ENCODE data around the gene FAM9A.
"Not testable (repeated sequence)": the region's sequence is repeated elsewhere in the genome, so short reads cannot be mapped to it uniquely, and the experiment has no call there.

Gene FAM9A

DNA sequence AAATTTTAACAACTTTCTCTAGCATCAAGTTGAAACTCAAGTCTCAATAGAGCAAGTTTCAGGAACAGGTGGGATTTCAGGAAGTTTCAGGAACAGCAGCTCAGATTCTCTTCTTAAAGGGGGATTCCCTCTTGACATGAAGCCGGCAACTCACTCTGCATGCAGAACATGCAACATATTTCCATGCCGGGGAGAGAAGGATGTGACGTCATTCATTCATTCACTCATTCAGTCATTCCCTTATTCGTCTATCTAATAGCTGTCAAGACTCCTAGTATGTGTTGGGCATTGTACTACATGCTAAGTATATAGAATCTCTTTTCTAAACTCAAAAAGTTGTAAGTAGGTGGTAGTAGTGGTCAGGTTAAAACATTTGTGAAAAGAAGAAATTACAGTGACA lies 4.8 kb upstream of the FAM9A start:
- no peak overlapping the region for H3K4me3 ChIP-seq (ENCODE audit: low read length)
- DNase-seq (ENCODE audit: low read depth), result no peak
- TF ChIP-seq, protein P1, sequence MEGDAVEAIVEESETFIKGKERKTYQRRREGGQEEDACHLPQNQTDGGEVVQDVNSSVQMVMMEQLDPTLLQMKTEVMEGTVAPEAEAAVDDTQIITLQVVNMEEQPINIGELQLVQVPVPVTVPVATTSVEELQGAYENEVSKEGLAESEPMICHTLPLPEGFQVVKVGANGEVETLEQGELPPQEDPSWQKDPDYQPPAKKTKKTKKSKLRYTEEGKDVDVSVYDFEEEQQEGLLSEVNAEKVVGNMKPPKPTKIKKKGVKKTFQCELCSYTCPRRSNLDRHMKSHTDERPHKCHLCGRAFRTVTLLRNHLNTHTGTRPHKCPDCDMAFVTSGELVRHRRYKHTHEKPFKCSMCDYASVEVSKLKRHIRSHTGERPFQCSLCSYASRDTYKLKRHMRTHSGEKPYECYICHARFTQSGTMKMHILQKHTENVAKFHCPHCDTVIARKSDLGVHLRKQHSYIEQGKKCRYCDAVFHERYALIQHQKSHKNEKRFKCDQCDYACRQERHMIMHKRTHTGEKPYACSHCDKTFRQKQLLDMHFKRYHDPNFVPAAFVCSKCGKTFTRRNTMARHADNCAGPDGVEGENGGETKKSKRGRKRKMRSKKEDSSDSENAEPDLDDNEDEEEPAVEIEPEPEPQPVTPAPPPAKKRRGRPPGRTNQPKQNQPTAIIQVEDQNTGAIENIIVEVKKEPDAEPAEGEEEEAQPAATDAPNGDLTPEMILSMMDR (conservative IDR thresholded peaks at IDR 0.05; ENCODE audit: low read depth, low read length), result no peak

DNA sequence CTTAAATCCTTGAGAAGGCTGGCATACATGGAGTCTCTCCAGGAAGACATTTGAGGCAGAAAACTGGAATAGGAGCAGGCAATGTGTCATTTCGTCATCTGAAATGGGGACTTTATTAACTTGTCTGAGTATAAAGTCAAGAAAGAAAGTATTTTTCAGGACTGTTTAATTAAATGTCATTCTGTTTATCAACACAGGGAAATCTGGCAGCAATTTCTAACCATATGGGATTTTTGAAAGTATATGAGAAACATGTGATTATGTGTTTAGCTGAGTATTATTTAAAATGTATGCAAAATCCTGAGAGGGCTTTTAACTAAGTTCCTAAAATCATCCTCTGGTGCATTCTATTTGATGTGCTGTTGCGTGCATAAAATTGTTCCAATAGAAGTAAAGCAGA lies 3.9 kb upstream of the FAM9A start:
- DNase-seq (ENCODE audit: low read depth), result no peak
- TF ChIP-seq, protein P1 (conservative IDR thresholded peaks at IDR 0.05; ENCODE audit: low read depth, low read length), result no peak
- no peak overlapping the region for H3K4me3 ChIP-seq (ENCODE audit: low read length)

DNA sequence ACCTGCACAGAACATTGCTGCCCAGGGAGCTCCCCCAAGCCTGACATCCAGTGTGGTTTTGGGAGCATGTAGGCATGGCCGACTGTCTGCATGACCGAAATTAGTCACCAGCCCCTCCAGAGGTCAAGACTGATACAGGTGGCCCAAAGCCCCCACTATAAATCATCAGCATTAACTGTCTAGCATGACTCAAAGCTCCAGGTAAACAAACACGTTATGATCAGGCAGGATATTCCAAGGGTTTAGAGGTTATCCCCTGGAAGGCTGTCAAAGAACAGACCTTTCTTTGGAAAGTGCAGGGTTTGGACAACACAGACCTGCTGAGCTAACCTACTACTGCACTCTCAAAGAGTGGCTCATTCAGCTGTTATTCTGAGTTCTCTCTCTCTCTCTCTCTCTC lies 2.1 kb upstream of the FAM9A start:
- DNase-seq (ENCODE audit: low read depth), result no peak
- TF ChIP-seq, protein P1 (conservative IDR thresholded peaks at IDR 0.05; ENCODE audit: low read depth, low read length), result no peak
- H3K4me3 ChIP-seq (ENCODE audit: low read length), result no peak overlapping the region

DNA sequence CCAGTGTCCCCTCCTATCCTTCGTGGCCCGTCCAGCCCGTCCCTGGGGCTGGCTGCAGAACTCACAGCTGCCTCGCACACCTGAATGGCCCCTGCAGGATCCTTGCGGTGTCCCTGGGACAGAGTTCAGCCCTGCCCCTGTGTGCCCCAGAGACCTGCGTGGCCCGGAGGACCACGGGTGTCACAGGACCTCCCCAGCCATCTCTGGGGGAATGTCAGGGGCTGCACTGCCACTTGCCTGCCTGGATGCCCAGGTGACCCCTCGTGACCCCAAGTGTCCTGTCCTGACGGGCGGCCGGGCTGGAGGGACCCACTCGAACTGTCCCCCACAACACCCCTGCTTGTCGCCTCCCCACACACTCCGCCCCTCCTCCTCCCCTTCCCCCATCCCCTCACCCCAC lies 832 bp downstream of the FAM9A start:
- not testable (repeated sequence) for H3K4me3 ChIP-seq (ENCODE audit: low read length); DNase-seq (ENCODE audit: low read depth)

DNA sequence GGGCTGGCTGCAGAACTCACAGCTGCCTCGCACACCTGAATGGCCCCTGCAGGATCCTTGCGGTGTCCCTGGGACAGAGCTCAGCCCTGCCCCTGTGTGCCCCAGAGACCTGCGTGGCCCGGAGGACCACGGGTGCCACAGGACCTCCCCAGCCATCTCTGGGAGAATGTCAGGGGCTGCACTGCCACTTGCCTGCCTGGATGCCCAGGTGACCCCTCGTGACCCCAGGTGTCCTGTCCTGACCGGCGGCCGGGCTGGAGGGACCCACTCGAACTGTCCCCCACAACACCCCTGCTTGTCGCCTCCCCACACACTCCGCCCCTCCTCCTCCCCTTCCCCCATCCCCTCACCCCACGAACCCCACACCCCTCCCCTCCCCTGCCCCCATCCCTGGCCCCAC lies 1.9 kb downstream of the FAM9A start:
- not testable (repeated sequence) for DNase-seq (ENCODE audit: low read depth)

DNA sequence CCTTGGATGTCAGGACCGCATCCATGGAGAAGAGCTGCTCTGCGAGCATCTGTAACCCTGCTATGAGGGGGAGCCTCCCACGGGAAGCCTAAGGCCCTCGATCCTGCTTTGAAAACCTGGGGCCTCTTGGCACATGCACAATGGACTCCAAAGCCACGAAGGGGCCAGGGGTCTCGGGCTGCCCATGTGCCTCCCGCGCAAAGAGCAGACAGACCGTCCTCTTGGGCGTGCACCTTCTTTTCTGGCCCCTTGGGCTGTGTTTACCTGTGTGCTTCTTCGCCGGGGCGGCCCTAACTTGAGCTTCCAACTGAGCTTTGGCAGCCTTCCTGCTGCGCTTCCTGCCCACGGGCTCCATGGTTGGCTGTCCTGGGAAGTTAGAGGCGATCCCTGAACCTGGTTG lies 2.5 kb downstream of the FAM9A start:
- not testable (repeated sequence) for DNase-seq (ENCODE audit: low read depth); H3K4me3 ChIP-seq (ENCODE audit: low read length)

More for the DNA sequence above, 1.9 kb downstream of the FAM9A start:
- H3K4me3 ChIP-seq (ENCODE audit: low read length), result not testable (repeated sequence)

DNA sequence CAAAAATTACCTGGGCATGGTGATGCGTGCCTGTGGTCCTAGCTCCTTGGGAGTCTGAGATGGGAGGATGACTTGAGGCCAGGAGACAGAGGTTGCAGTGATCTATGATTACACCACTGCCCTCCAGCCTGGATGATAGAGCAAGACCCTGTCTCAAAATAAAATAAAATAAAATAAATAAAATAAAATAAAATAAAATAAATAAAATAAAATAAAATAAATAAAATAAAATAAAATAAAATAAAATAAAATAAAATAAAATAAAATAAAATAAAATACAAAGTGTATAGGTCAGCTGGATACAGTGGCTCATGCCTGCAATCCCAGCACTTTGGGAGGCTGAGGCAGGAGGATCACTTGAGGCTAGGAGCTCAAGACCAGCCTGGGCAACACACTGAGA lies 14.1 kb downstream of the FAM9A start:
- H3K4me3 ChIP-seq (ENCODE audit: low read length); DNase-seq (ENCODE audit: low read depth): not testable (repeated sequence)

DNA sequence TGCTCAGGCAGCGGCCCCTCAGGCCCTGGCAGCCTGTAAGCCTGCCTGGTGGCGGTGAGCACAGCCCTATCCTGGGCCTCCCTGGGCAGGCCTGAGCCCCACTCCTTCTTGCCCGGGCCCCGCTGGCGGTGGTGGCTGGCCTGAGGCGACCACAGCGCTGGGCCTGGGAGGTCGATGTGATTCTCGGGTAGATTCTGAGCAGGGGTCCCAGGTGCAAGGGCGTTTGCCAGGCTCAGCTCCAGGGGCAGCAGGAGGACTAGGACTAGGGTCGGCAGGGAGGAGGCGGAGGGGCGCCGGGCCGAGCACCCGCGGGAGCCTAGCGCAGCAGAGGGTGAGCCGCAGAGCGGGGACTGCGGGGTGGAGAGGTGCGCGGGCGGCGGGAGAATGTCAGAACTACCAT lies 17.0 kb downstream of the FAM9A start:
- TF ChIP-seq, protein P1 (conservative IDR thresholded peaks at IDR 0.05; ENCODE audit: low read depth, low read length), result no peak
- no peak overlapping the region for H3K4me3 ChIP-seq (ENCODE audit: low read length)
- no peak for DNase-seq (ENCODE audit: low read depth)

DNA sequence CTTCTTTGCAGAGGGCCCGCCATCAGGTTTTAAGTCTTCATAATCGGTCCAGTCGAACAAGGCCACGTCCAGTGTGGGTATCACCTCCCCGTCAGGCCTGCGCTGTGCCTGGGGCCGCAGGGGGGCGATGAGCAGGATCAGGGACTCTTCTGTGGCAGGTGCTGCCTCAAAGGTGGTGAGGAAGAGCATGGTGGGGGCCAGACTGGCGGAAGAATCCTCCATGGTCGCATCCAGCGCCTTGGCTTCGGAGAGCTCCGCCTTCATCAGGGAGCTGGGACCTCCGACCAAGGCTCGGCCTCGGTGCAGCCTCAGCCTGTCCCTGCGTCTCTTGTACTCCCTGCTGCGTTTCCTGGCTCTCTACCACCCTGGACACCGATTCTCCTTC lies 17.5 kb downstream of the FAM9A start:
- H3K4me3 ChIP-seq (ENCODE audit: low read length), result no peak overlapping the region
- TF ChIP-seq, protein P1 (conservative IDR thresholded peaks at IDR 0.05; ENCODE audit: low read depth, low read length), result no peak
- DNase-seq (ENCODE audit: low read depth), result no peak
